MM.1S (cell line): Measurements from ENCODE around the gene SLC51A.

Experiments used
- DNase-seq: peaks from one replicate; pipeline ENCODE4 v3.0.0-alpha.2; 2015
- H2AFZ ChIP-seq: fragments of 300-600 bp; sonication (generic); 2 replicates; pipeline ENCODE4 v1.6.0; 2016; ENCODE audit warnings: antibody characterized with exemption, low read length
- H3F3A ChIP-seq: fragments of 300-600 bp; sonication (generic); 2 replicates; pipeline ENCODE4 v1.6.1; 2016; ENCODE audit warnings: mild to moderate bottlenecking, antibody characterized with exemption, low read length, moderate library complexity, mixed read lengths; ENCODE audit not compliant: insufficient read depth
- H3K27ac ChIP-seq: fragments of 300-600 bp; sonication (generic); 2 replicates; pipeline ENCODE4 v1.5.1; 2016; ENCODE audit warnings: mild to moderate bottlenecking, low read length
- H3K27me3 ChIP-seq: fragments of 300-600 bp; sonication (generic); replicated peaks from 2 replicates; pipeline ENCODE4 v1.6.0; 2016; ENCODE audit warnings: low read length; ENCODE audit not compliant: insufficient read depth
- H3K36me3 ChIP-seq: fragments of 300-600 bp; sonication (generic); replicated peaks from 2 replicates; pipeline ENCODE4 v1.6.1; 2016; ENCODE audit warnings: mild to moderate bottlenecking, low read length, mixed read lengths; ENCODE audit not compliant: insufficient read depth
- H3K4me1 ChIP-seq: fragments of 300-600 bp; sonication (generic); 2 replicates; pipeline ENCODE4 v1.6.1; 2016; ENCODE audit warnings: low read length, mixed read lengths
- H3K4me2 ChIP-seq: fragments of 300-600 bp; sonication (generic); 2 replicates; pipeline ENCODE4 v1.6.0; 2016; ENCODE audit warnings: low read depth, low read length
- H3K4me3 ChIP-seq: fragments of 300-600 bp; sonication (generic); 2 replicates; pipeline ENCODE4 v1.5.1; 2016; ENCODE audit warnings: low read length, mixed read lengths
- H3K79me2 ChIP-seq: fragments of 300-600 bp; sonication (generic); 2 replicates; pipeline ENCODE4 v1.6.1; 2016; ENCODE audit warnings: mixed run types, low read length, mixed read lengths
- H3K9ac ChIP-seq: fragments of 300-600 bp; sonication (generic); 2 replicates; pipeline ENCODE4 v1.6.1; 2016; ENCODE audit warnings: low read length, mixed read lengths
- H3K9me2 ChIP-seq: fragments of 300-600 bp; sonication (generic); replicated peaks from 2 replicates; pipeline ENCODE4 v1.6.1; 2016; ENCODE audit warnings: mild to moderate bottlenecking, low read length, mixed read lengths; ENCODE audit not compliant: insufficient read depth
- H3K9me3 ChIP-seq: fragments of 300-600 bp; sonication (generic); replicated peaks from 2 replicates; pipeline ENCODE4 v1.6.1; 2016; ENCODE audit warnings: mild to moderate bottlenecking, low read length, mixed read lengths; ENCODE audit not compliant: insufficient read depth
- H4K20me1 ChIP-seq: fragments of 300-600 bp; sonication (generic); 2 replicates; pipeline ENCODE4 v1.6.1; 2016; ENCODE audit warnings: mild to moderate bottlenecking, low read length, moderate library complexity, mixed read lengths; ENCODE audit not compliant: insufficient read depth
- CTCF ChIP-seq: fragments of 300-600 bp; sonication (generic); IDR thresholded peaks from 2 replicates; pipeline ENCODE4 v1.5.1; 2016; ENCODE audit warnings: antibody characterized with exemption, low read length, mixed read lengths
- EZH2 ChIP-seq: fragments of 300-600 bp; sonication (generic); optimal IDR thresholded peaks from 2 replicates; pipeline ENCODE3; 2017; ENCODE audit warnings: low read depth, mild to moderate bottlenecking, antibody characterized with exemption, low read length, mixed read lengths
- EZH2phosphoT487 ChIP-seq: fragments of 300-600 bp; sonication (generic); IDR thresholded peaks from 2 replicates; pipeline ENCODE4 v1.6.1; 2018; ENCODE audit warnings: antibody characterized with exemption, low read length

The SLC51A gene

DNA sequence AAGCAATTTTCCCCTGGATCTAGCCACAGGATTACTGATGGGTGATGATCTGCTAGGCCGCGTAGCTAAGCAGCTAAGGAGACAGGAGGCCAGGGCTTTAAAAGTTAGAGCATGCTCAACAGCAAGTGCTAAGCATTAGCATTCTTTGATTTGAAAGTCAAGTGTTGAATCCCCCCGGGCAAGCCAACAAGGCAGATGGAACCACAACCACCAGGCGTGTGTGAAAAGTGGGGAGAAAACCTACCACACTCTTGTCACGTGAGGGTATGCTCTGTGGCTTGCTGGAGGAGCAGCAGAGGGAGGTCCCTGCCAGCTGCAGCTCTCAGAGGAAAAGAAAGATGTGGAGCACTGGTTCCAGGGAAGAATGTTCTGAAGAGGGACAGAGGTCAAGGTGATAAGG is 20.9 kb downstream of the SLC51A start:
- Histone ChIP-seq H3K4me3 (no peak overlapping the region), H3K9ac (no peak overlapping the region), H3K4me2 (no peak overlapping the region), H3K27me3 (no peaks in the 10 kb centered on the region), H2AFZ (no peak overlapping the region), H3K4me1 (no peaks in the 10 kb centered on the region), H3K79me2 (no peaks in the 10 kb centered on the region), H3F3A (no peaks in the 10 kb centered on the region), H3K9me2 (no peaks in the 10 kb centered on the region), H3K36me3 (no peaks in the 10 kb centered on the region), H3K27ac (no peak overlapping the region), H4K20me1 (no peaks in the 10 kb centered on the region), H3K9me3 (no peaks in the 10 kb centered on the region)
- no peak for TF ChIP-seq EZH2phosphoT487
- TF ChIP-seq CTCF, result no peak
- no peak for TF ChIP-seq EZH2
- no peak for DNase-seq

DNA sequence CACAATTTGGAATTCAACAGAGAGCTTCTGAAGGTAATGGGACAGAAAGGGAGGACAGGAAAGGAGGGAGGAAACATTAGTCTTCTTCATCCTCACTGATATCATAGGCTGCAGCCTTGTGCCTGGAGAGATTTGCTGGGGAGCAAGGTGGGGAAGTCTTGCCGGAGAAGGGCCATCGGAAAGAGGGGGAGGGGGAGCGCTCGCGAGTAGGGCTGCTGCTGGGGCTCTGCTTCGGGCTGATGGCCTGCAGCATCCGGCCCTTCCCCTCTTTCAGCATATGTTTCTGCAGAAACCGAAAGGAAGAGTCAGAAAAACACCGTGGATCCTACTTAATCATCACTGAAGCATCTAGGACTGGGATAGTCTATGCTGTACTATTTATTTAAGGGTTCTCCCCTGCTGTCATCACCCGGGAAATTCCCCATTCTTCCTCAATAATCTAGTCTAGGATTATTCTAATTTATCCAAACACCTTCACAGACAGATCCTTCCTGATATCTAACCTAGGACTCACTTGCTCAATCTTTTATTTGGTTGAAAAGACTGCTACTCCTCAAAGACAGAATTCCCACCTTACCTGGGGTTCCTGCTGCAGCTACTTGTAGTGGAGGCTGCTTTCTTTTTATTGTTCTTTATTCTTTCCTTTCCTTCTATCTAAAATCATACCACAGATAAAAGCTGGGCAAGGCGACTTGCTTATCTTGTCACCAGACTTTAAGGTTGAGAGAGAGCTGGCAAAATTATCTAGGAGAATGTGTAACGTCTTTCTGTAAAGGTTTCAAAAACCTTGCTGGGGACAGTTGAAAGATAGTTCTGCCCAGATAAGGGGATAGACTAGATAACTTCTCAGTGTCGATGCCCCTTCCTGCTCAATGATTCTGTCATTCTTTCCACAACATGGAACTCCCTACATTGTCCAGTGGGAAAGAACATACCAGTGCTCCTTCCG is 22.6 kb downstream of the SLC51A start:
- no peaks in the 10 kb centered on the region for H3K9me3 ChIP-seq
- no peak overlapping the region for H3K9ac ChIP-seq
- no peaks in the 10 kb centered on the region for H4K20me1 ChIP-seq
- no peak overlapping the region for H3K4me3 ChIP-seq
- H3F3A ChIP-seq, result no peaks in the 10 kb centered on the region
- H3K36me3 ChIP-seq, result no peaks in the 10 kb centered on the region
- no peaks in the 10 kb centered on the region for H3K9me2 ChIP-seq
- H3K27ac ChIP-seq, result no peak overlapping the region
- no peaks in the 10 kb centered on the region for H3K79me2 ChIP-seq
- no peak overlapping the region for H2AFZ ChIP-seq
- H3K4me1 ChIP-seq, result no peaks in the 10 kb centered on the region
- no peak overlapping the region for H3K4me2 ChIP-seq
- TF ChIP-seq CTCF (no peak), EZH2 (no peak), EZH2phosphoT487 (no peak)
- H3K27me3 ChIP-seq, result no peaks in the 10 kb centered on the region
- DNase-seq, result no peak

GRCh38 chr3:196240424-196240823 is 24.1 kb downstream of the SLC51A start:
- Histone ChIP-seq H3K36me3 (no peaks in the 10 kb centered on the region), H3F3A (no peaks in the 10 kb centered on the region), H3K27ac (no peak overlapping the region), H3K4me2 (no peak overlapping the region), H3K9me2 (no peaks in the 10 kb centered on the region), H4K20me1 (no peaks in the 10 kb centered on the region), H3K9me3 (no peaks in the 10 kb centered on the region), H3K4me3 (no peak overlapping the region), H3K27me3 (no peaks in the 10 kb centered on the region), H3K9ac (no peak overlapping the region), H3K4me1 (no peaks in the 10 kb centered on the region), H2AFZ (no peak overlapping the region), H3K79me2 (no peaks in the 10 kb centered on the region)
- DNase-seq, result no peak
- no peak for TF ChIP-seq EZH2
- no peak for TF ChIP-seq CTCF
- no peak for TF ChIP-seq EZH2phosphoT487
